ENCODE data around the gene ASCL5.

Gene ASCL5

GRCh38 chr1:201140235-201140940, 13.4 kb upstream of the ASCL5 start:
- Histone ChIP-seq H3K27ac (no peak overlapping the region), H3K9ac (ENCODE audit: insufficient read length) (no peak overlapping the region), H3K36me3 (ENCODE audit: insufficient read depth, low read length) (peaks cover 61% of the 10 kb centered on the region), H3K9me3 (ENCODE audit: low read depth, low read length) (no peaks in the 10 kb centered on the region), H3K4me3 (no peak overlapping the region)
- no peak for DNase-seq (ENCODE audit: low read depth, low spot score)
- TF ChIP-seq FOXP2 (optimal IDR thresholded peaks at IDR 0.05; ENCODE audit: control extremely low read depth, extremely low read length, insufficient read depth): no peak
- no peak for TF ChIP-seq POLR2AphosphoS5 (IDR thresholded peaks at IDR 0.05; ENCODE audit: borderline replicate concordance, low read depth, low read length)
- no peak for TF ChIP-seq EZH2 (IDR thresholded peaks at IDR 0.05)

GRCh38 chr1:201139756-201140155, 12.8 kb upstream of the ASCL5 start:
- Histone ChIP-seq H3K36me3 (ENCODE audit: insufficient read depth, low read length) (peaks cover 57% of the 10 kb centered on the region), H3K4me3 (no peak overlapping the region), H3K9me3 (ENCODE audit: low read depth, low read length) (no peaks in the 10 kb centered on the region), H3K9ac (ENCODE audit: insufficient read length) (no peak overlapping the region), H3K27ac (no peak overlapping the region)
- TF ChIP-seq FOXP2 (optimal IDR thresholded peaks at IDR 0.05; ENCODE audit: control extremely low read depth, extremely low read length, insufficient read depth) (no peak), POLR2AphosphoS5 (IDR thresholded peaks at IDR 0.05; ENCODE audit: borderline replicate concordance, low read depth, low read length) (no peak), EZH2 (IDR thresholded peaks at IDR 0.05) (no peak)
- DNase-seq (ENCODE audit: low read depth, low spot score): no peak

GRCh38 chr1:201139306-201139705, 12.3 kb upstream of the ASCL5 start:
- H3K27ac ChIP-seq: no peak overlapping the region
- H3K4me3 ChIP-seq: no peak overlapping the region
- TF ChIP-seq FOXP2 (optimal IDR thresholded peaks at IDR 0.05; ENCODE audit: control extremely low read depth, extremely low read length, insufficient read depth): no peak
- TF ChIP-seq EZH2 (IDR thresholded peaks at IDR 0.05): no peak
- no peak for TF ChIP-seq POLR2AphosphoS5 (IDR thresholded peaks at IDR 0.05; ENCODE audit: borderline replicate concordance, low read depth, low read length)
- H3K9me3 ChIP-seq (ENCODE audit: low read depth, low read length): no peaks in the 10 kb centered on the region
- no peak overlapping the region for H3K9ac ChIP-seq (ENCODE audit: insufficient read length)
- H3K36me3 ChIP-seq (ENCODE audit: insufficient read depth, low read length): peaks cover 55% of the 10 kb centered on the region
- DNase-seq (ENCODE audit: low read depth, low spot score): no peak

- TF ChIP-seq EZH2 (IDR thresholded peaks at IDR 0.05) (no peak), FOXP2 (optimal IDR thresholded peaks at IDR 0.05; ENCODE audit: control extremely low read depth, extremely low read length, insufficient read depth) (no peak), POLR2AphosphoS5 (IDR thresholded peaks at IDR 0.05; ENCODE audit: borderline replicate concordance, low read depth, low read length) (no peak)
- H3K4me3 ChIP-seq: no peak overlapping the region
- DNase-seq (ENCODE audit: low read depth, low spot score): no peak
- no peaks in the 10 kb centered on the region for H3K9me3 ChIP-seq (ENCODE audit: low read depth, low read length)
- no peak overlapping the region for H3K9ac ChIP-seq (ENCODE audit: insufficient read length)
- H3K36me3 ChIP-seq (ENCODE audit: insufficient read depth, low read length): peaks cover 46% of the 10 kb centered on the region
- no peak overlapping the region for H3K27ac ChIP-seq
Measured at GRCh38 chr1:201138311-201138840, 11.4 kb upstream of the ASCL5 start.

- Histone ChIP-seq H3K27ac (no peak overlapping the region), H3K9ac (ENCODE audit: insufficient read length) (no peak overlapping the region), H3K9me3 (ENCODE audit: low read depth, low read length) (no peaks in the 10 kb centered on the region), H3K4me3 (no peak overlapping the region), H3K36me3 (ENCODE audit: insufficient read depth, low read length) (peaks cover 40% of the 10 kb centered on the region)
- TF ChIP-seq FOXP2 (optimal IDR thresholded peaks at IDR 0.05; ENCODE audit: control extremely low read depth, extremely low read length, insufficient read depth): no peak
- no peak for TF ChIP-seq POLR2AphosphoS5 (IDR thresholded peaks at IDR 0.05; ENCODE audit: borderline replicate concordance, low read depth, low read length)
- TF ChIP-seq EZH2 (IDR thresholded peaks at IDR 0.05): no peak
- no peak for DNase-seq (ENCODE audit: low read depth, low spot score)
Measured at GRCh38 chr1:201137579-201138310, 10.8 kb upstream of the ASCL5 start.

- no peak overlapping the region for H3K4me3 ChIP-seq
- DNase-seq (ENCODE audit: low read depth, low spot score): no peak
- H3K9ac ChIP-seq (ENCODE audit: insufficient read length): no peak overlapping the region
- TF ChIP-seq POLR2AphosphoS5 (IDR thresholded peaks at IDR 0.05; ENCODE audit: borderline replicate concordance, low read depth, low read length) (no peak), FOXP2 (optimal IDR thresholded peaks at IDR 0.05; ENCODE audit: control extremely low read depth, extremely low read length, insufficient read depth) (no peak), EZH2 (IDR thresholded peaks at IDR 0.05) (no peak)
- H3K9me3 ChIP-seq (ENCODE audit: low read depth, low read length): no peaks in the 10 kb centered on the region
- peaks cover 33% of the 10 kb centered on the region for H3K36me3 ChIP-seq (ENCODE audit: insufficient read depth, low read length)
- H3K27ac ChIP-seq: no peak overlapping the region
Measured at GRCh38 chr1:201137024-201137392, 10.0 kb upstream of the ASCL5 start.

GRCh38 chr1:201136355-201137023, 9.5 kb upstream of the ASCL5 start:
- Histone ChIP-seq H3K4me3 (no peak overlapping the region), H3K9me3 (ENCODE audit: low read depth, low read length) (no peaks in the 10 kb centered on the region), H3K36me3 (ENCODE audit: insufficient read depth, low read length) (peaks cover 28% of the 10 kb centered on the region), H3K9ac (ENCODE audit: insufficient read length) (no peak overlapping the region), H3K27ac (no peak overlapping the region)
- no peak for TF ChIP-seq FOXP2 (optimal IDR thresholded peaks at IDR 0.05; ENCODE audit: control extremely low read depth, extremely low read length, insufficient read depth)
- no peak for TF ChIP-seq EZH2 (IDR thresholded peaks at IDR 0.05)
- no peak for TF ChIP-seq POLR2AphosphoS5 (IDR thresholded peaks at IDR 0.05; ENCODE audit: borderline replicate concordance, low read depth, low read length)
- DNase-seq (ENCODE audit: low read depth, low spot score): no peak

GRCh38 chr1:201134405-201134804, 7.4 kb upstream of the ASCL5 start:
- no peaks in the 10 kb centered on the region for H3K9me3 ChIP-seq (ENCODE audit: low read depth, low read length)
- peaks cover 16% of the 10 kb centered on the region for H3K36me3 ChIP-seq (ENCODE audit: insufficient read depth, low read length)
- TF ChIP-seq POLR2AphosphoS5 (IDR thresholded peaks at IDR 0.05; ENCODE audit: borderline replicate concordance, low read depth, low read length) (no peak), EZH2 (IDR thresholded peaks at IDR 0.05) (no peak), FOXP2 (optimal IDR thresholded peaks at IDR 0.05; ENCODE audit: control extremely low read depth, extremely low read length, insufficient read depth) (no peak)
- H3K27ac ChIP-seq: no peak overlapping the region
- H3K4me3 ChIP-seq: no peak overlapping the region
- DNase-seq (ENCODE audit: low read depth, low spot score): no peak
- H3K9ac ChIP-seq (ENCODE audit: insufficient read length): no peak overlapping the region
